ENCODE measurements around the gene ITPR1. TPM values are rescaled to one million over a fixed set of nuclear protein-coding genes. Genes with fewer than 3 reads are reported as not detected.

ITPR1 gene
- total RNA-seq, 4 donors from 2014 or later, result 56.1 to 71.2 (median 61.9) TPM

GRCh38 chr3:4778740-4779139, 285.6 kb downstream of the ITPR1 start:
- H3K4me3 ChIP-seq, result no peak overlapping the region
- H3K27ac ChIP-seq, result no peak overlapping the region
- peaks cover 0 to 23% (median 11%) of the 10 kb centered on the region in 4 donors for H3K4me1 ChIP-seq
- no peaks in the 10 kb centered on the region for H3K9me3 ChIP-seq
- TF ChIP-seq CTCF (IDR thresholded peaks at IDR 0.05), result no peak
- TF ChIP-seq EP300 (IDR thresholded peaks at IDR 0.05), result no peak
- TF ChIP-seq POLR2A (IDR thresholded peaks at IDR 0.05), result no peak
- H3K36me3 ChIP-seq, result peaks cover 0 to 6% (median 0%) of the 10 kb centered on the region in 3 donors
- DNase-seq (ENCODE audit: low spot score in 2 of 2), result no peak
- 94 to 97% methylated on average over 1 of the region's 1 CpG for WGBS, 2 donors
- no peaks in the 10 kb centered on the region for H3K27me3 ChIP-seq

- Histone ChIP-seq H3K27ac (no peak overlapping the region), H3K27me3 (no peaks in the 10 kb centered on the region), H3K4me1 (peaks cover 0 to 23% (median 11%) of the 10 kb centered on the region in 4 donors), H3K9me3 (no peaks in the 10 kb centered on the region), H3K36me3 (peaks cover 0 to 12% (median 0%) of the 10 kb centered on the region in 3 donors), H3K4me3 (no peak overlapping the region)
- TF ChIP-seq CTCF (IDR thresholded peaks at IDR 0.05) (no peak), EP300 (IDR thresholded peaks at IDR 0.05) (no peak), POLR2A (IDR thresholded peaks at IDR 0.05) (no peak)
- DNase-seq (ENCODE audit: low spot score in 2 of 2), result no peak
- 47 to 66% methylated on average over 5 of the region's 5 CpGs for WGBS, 2 donors
These were observed 287.4 kb downstream of the ITPR1 start for GRCh38 chr3:4780545-4780957.

DNA sequence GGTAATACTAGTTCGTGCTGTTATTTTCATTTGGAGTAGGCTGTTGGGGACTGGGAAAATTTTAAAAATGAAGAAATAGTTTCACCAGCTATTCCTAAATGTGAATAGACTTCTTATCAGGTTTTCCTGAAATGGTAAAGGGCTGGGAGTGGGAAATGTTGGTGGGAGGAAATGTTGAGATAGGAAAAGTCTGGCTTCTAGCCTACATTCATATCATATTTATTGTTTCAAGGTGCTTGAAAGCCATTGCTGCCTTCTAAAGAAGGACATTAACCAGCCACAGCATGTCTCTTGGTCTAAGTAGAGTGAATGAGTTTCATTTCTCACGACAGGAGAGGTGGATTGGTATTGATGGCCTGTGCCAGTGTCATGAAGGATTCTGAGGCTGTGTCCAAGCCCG, 288.9 kb downstream of the ITPR1 start:
- H3K4me1 ChIP-seq, result peaks cover 0 to 13% (median 7%) of the 10 kb centered on the region in 4 donors
- H3K36me3 ChIP-seq, result peaks cover 0 to 14% (median 0%) of the 10 kb centered on the region in 3 donors
- TF ChIP-seq CTCF (IDR thresholded peaks at IDR 0.05), result no peak
- TF ChIP-seq EP300 (IDR thresholded peaks at IDR 0.05), result no peak
- TF ChIP-seq POLR2A (IDR thresholded peaks at IDR 0.05), result no peak
- no peaks in the 10 kb centered on the region for H3K9me3 ChIP-seq
- WGBS, 2 donors, result 75 to 85% methylated on average over 3 of the region's 3 CpGs
- no peak for DNase-seq (ENCODE audit: low spot score in 2 of 2)
- no peak overlapping the region for H3K27ac ChIP-seq
- H3K4me3 ChIP-seq, result no peak overlapping the region
- H3K27me3 ChIP-seq, result no peaks in the 10 kb centered on the region

- Histone ChIP-seq H3K27me3 (no peaks in the 10 kb centered on the region), H3K9me3 (no peaks in the 10 kb centered on the region), H3K4me3 (no peak overlapping the region), H3K27ac (no peak overlapping the region), H3K4me1 (peaks cover 0 to under 1% (median 0%) of the 10 kb centered on the region in 4 donors), H3K36me3 (peaks cover 0 to 24% (median 0%) of the 10 kb centered on the region in 3 donors)
- TF ChIP-seq POLR2A (IDR thresholded peaks at IDR 0.05) (no peak), CTCF (IDR thresholded peaks at IDR 0.05) (no peak), EP300 (IDR thresholded peaks at IDR 0.05) (no peak)
- DNase-seq (ENCODE audit: low spot score in 2 of 2), result no peak
- WGBS, 2 donors, result 100% methylated on average over 1 of the region's 1 CpG
These were observed 292.4 kb downstream of the ITPR1 start for GRCh38 chr3:4785551-4785950.

DNA sequence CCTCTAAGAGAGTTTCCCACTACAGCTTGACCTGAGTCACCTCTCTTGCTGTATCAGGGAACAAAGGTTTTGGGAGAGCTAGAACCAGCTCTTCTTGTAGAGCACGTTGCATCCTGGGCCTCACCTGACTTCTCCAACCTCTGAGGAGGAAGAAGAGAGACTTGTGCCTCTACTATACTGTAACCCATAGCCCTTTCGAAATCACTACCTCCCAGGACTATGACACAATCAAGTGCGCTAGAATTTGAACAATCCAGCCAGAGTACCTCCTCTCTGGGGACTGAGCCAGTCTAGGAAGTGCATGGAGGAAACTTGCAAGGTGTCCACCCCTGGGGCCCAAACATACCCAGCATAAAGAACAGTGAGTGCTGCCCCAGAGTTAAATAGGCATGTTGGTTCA, 293.3 kb downstream of the ITPR1 start:
- H3K27ac ChIP-seq, result no peak overlapping the region
- H3K4me3 ChIP-seq, result no peak overlapping the region
- H3K9me3 ChIP-seq, result no peaks in the 10 kb centered on the region
- no peak for DNase-seq (ENCODE audit: low spot score in 2 of 2)
- peaks cover 0 to 32% (median 0%) of the 10 kb centered on the region in 3 donors for H3K36me3 ChIP-seq
- TF ChIP-seq EP300 (IDR thresholded peaks at IDR 0.05) (no peak), CTCF (IDR thresholded peaks at IDR 0.05) (no peak), POLR2A (IDR thresholded peaks at IDR 0.05) (no peak)
- 97 to 100% methylated on average over 3 of the region's 3 CpGs for WGBS, 2 donors
- no peaks in the 10 kb centered on the region for H3K4me1 ChIP-seq
- H3K27me3 ChIP-seq, result no peaks in the 10 kb centered on the region
